NB4 (cell line): ENCODE results near the gene SALL3.

Experiments used
- DNase-seq: peaks from one replicate; pipeline ENCODE4 v3.0.0; 2010; ENCODE audit warnings: low read depth
- H3K4me3 ChIP-seq: one replicate; pipeline ENCODE4 v1.5.1; 2011; ENCODE audit warnings: mild to moderate bottlenecking, low read depth, low read length, moderate library complexity
- MYC ChIP-seq: IDR thresholded peaks from 2 replicates; pipeline ENCODE4 v1.6.1; 2011; ENCODE audit warnings: low read depth, low read length
- POLR2A ChIP-seq: IDR thresholded peaks from 2 replicates; pipeline ENCODE4 v1.6.1; 2011; ENCODE audit warnings: mild to moderate bottlenecking; ENCODE audit not compliant: insufficient read length; ENCODE audit errors: extremely low read depth
- TF ChIP-seq, protein P1 (sequence below): IDR thresholded peaks from 2 replicates; pipeline ENCODE4 v1.6.1; 2011; ENCODE audit warnings: low read depth, low read length
- TF ChIP-seq, protein P2 (sequence below): IDR thresholded peaks from one replicate; pipeline ENCODE4 v1.5.1; 2012; ENCODE audit warnings: low read depth, low read length

SALL3 gene

DNA sequence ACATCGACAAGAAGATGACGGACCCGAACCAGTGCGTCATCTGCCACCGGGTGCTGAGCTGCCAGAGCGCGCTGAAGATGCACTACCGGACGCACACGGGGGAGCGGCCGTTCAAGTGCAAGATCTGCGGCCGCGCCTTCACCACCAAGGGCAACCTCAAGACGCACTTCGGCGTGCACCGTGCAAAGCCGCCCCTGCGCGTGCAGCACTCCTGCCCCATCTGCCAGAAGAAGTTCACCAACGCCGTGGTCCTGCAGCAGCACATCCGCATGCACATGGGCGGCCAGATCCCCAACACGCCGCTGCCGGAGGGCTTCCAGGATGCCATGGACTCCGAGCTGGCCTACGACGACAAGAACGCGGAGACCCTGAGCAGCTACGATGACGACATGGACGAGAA is 14.4 kb downstream of the SALL3 start:
- H3K4me3 ChIP-seq, result no peak overlapping the region
- no peak for DNase-seq
- TF ChIP-seq, protein P1, sequence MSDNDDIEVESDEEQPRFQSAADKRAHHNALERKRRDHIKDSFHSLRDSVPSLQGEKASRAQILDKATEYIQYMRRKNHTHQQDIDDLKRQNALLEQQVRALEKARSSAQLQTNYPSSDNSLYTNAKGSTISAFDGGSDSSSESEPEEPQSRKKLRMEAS, result no peak
- TF ChIP-seq MYC, result no peak
- no peak for TF ChIP-seq POLR2A
- TF ChIP-seq, protein P2, sequence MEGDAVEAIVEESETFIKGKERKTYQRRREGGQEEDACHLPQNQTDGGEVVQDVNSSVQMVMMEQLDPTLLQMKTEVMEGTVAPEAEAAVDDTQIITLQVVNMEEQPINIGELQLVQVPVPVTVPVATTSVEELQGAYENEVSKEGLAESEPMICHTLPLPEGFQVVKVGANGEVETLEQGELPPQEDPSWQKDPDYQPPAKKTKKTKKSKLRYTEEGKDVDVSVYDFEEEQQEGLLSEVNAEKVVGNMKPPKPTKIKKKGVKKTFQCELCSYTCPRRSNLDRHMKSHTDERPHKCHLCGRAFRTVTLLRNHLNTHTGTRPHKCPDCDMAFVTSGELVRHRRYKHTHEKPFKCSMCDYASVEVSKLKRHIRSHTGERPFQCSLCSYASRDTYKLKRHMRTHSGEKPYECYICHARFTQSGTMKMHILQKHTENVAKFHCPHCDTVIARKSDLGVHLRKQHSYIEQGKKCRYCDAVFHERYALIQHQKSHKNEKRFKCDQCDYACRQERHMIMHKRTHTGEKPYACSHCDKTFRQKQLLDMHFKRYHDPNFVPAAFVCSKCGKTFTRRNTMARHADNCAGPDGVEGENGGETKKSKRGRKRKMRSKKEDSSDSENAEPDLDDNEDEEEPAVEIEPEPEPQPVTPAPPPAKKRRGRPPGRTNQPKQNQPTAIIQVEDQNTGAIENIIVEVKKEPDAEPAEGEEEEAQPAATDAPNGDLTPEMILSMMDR, result no peak

DNA sequence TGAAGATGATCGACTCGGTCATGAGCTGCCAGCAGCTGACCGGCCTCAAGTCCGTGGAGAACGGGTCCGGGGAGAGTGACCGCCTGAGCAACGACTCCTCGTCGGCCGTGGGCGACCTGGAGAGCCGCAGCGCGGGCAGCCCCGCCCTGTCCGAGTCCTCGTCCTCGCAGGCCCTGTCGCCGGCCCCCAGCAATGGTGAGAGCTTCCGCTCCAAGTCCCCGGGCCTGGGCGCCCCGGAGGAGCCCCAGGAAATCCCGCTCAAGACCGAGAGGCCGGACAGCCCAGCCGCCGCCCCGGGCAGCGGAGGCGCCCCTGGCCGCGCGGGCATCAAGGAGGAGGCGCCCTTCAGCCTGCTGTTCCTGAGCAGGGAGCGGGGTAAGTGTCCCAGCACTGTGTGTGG is 14.9 kb downstream of the SALL3 start:
- no peak for DNase-seq
- no peak overlapping the region for H3K4me3 ChIP-seq
- TF ChIP-seq, protein P2, result no peak

DNA sequence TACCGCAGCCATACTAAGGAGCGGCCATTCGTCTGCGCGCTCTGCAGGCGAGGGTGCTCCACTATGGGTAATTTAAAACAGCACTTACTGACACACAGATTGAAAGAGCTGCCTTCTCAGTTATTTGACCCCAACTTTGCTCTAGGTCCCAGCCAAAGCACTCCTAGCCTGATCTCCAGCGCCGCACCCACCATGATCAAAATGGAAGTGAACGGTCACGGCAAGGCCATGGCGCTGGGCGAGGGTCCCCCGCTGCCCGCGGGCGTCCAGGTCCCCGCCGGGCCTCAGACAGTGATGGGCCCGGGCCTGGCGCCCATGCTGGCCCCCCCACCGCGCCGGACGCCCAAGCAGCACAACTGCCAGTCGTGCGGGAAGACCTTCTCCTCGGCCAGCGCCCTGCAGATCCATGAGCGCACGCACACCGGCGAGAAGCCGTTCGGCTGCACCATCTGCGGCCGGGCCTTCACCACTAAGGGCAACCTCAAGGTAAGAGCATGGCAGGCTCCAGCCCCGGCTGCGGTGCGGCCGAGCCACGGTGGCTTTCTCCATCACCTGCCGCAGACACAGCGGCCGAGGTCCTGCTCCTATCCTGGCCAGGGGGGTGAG is 15.5 kb downstream of the SALL3 start:
- no peak for TF ChIP-seq MYC
- TF ChIP-seq, protein P1, result no peak
- TF ChIP-seq POLR2A, result no peak
- TF ChIP-seq, protein P2, result no peak
- H3K4me3 ChIP-seq, result no peak overlapping the region
- DNase-seq, result no peak

DNA sequence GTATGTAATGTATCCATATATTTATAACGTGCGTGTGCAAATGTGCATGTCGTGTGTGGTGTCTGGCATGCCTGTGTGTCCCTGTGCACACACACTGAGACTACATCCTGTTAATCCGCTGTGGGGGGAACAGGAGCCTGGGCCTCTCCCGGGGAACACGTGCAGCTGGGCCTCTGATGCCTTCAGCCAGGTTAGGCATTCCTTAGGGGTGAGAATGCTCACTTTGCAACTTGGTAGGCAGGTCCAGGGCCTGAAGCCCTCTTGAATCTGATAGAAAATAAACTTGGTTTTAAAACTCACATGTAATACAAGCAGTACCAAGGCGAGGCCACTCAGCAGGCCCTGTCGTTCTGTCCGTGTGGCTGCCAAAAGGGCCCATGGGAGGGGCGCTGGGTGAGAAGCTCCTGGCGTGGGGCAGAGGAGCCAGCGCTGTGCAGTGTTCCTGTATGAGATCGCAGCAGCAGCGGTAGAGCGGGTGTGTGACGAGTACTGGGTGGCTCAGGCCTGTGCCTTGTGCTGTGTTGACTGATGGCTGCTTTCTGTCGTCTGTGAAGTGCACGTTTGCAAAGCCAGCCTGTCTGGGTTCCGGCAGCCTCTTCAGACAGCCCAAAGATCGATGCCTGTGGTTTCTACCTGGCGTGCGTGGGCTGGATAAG is 16.2 kb downstream of the SALL3 start:
- DNase-seq, result no peak
- no peak for TF ChIP-seq POLR2A
- TF ChIP-seq, protein P1, result no peak
- no peak for TF ChIP-seq MYC
- TF ChIP-seq, protein P2, result no peak
- H3K4me3 ChIP-seq, result no peak overlapping the region

DNA sequence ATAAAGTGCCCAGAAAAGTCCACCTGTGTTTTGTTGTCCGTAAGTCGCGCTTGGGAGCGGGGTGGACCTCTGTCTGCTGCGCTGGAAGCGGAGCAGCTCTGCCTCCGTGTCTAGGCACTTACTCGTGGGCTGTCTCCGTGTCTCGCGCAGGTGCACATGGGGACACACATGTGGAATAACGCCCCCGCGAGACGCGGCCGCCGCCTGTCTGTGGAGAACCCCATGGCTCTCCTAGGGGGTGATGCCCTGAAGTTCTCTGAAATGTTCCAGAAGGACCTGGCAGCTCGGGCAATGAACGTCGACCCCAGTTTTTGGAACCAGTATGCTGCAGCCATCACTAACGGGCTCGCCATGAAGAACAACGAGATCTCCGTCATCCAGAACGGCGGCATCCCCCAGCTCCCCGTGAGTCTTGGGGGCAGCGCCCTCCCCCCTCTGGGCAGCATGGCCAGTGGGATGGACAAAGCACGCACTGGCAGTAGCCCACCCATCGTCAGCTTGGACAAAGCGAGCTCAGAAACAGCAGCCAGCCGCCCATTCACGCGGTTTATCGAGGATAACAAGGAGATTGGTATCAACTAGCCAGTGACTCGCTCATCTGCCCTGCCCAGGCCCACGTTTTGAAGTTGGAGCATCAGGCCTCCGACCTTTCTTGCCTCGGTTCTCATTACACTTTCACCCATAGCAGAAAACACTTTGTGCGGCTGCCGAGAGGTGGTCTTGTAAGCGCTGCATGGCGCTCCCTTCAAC is 17.3 kb downstream of the SALL3 start:
- TF ChIP-seq, protein P2, result no peak
- no peak for TF ChIP-seq MYC
- TF ChIP-seq POLR2A, result no peak
- TF ChIP-seq, protein P1, result no peak
- H3K4me3 ChIP-seq, result no peak overlapping the region
- DNase-seq, result no peak
